GM12874 (cell line): ENCODE data around the gene ARSG.

Experiments used
- CTCF ChIP-seq: IDR thresholded peaks from 2 replicates; pipeline ENCODE4 v1.5.1; 2011; ENCODE audit warnings: low read depth, mild to moderate bottlenecking, control low read depth, low read length, moderate library complexity; ENCODE audit not compliant: insufficient read depth

The ARSG gene

GRCh38 chr17:68400404-68400735 lies 109.1 kb downstream of the ARSG start:
- no peak for TF ChIP-seq CTCF

GRCh38 chr17:68401288-68401687 lies 110.0 kb downstream of the ARSG start:
- TF ChIP-seq CTCF, result no peak

- no peak for TF ChIP-seq CTCF
These were observed 111.8 kb downstream of the ARSG start for GRCh38 chr17:68403122-68403521.

GRCh38 chr17:68417317-68417716 lies 126.0 kb downstream of the ARSG start:
- TF ChIP-seq CTCF, result no peak

GRCh38 chr17:68418876-68419275 lies 127.6 kb downstream of the ARSG start:
- no peak for TF ChIP-seq CTCF

GRCh38 chr17:68420065-68420464 lies 128.8 kb downstream of the ARSG start:
- TF ChIP-seq CTCF, result no peak

GRCh38 chr17:68421486-68421885 lies 130.2 kb downstream of the ARSG start:
- no peak for TF ChIP-seq CTCF

GRCh38 chr17:68422821-68423220 lies 131.5 kb downstream of the ARSG start:
- no peak for TF ChIP-seq CTCF
